Measurements from ENCODE around the gene PACSIN3.

PACSIN3 gene

DNA sequence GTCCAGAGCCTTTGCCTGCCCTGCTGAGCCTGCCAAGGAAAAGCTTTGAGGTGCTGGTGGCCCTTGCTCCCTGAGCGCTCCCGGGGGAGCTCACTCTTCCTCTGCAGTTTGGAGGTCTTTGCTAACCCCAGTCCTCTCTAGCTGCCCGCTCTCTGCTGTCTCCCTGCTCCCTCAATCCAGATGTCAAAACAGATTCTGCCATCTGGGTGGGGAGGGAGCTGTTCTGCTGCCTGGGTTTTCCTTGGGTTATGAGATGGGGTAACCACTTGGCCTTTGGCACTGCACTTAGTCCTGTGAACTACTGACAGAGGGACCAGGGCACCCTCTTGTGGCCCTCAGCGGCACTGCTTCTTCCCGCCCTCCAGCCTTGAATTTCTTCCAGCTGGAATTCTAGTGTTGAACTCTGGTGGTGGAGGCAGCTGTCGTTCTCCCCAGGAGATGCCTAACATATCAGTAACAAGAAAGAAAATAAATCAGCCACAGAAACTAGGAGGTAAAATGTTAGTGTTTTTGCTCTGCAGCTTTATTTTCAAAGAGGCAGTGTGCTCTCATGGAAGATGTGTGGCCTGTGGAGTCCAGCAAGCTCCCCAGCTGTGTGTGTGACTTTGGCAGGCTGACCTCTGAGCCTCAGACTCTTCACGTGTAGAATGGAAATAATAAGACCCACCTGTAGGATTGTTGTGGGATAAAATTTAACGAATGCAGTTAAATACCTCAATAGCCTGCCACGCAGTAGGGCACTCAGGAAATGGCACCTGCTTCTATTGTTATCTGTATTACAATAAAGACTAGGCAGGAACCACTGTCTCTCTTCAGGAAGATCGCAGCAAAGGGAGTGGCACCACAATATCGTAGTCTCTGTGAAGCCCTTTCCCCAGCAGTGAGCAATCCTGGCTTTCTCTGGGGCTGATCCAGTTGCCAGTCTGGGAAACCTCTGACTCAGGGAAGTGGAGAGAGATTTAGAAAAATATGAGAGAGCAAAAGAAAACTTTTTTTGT, 33.0 kb downstream of the PACSIN3 start:
- H3K79me2 ChIP-seq (ENCODE audit: insufficient read depth, low read length) = no peaks in the 10 kb centered on the region
- H4K20me1 ChIP-seq (ENCODE audit: insufficient read depth, low read length) = no peaks in the 10 kb centered on the region
- TF ChIP-seq EZH2 (IDR thresholded peaks at IDR 0.05; ENCODE audit: borderline replicate concordance, low read depth, low read length, severe bottlenecking) = no peak
- TF ChIP-seq, protein P1, sequence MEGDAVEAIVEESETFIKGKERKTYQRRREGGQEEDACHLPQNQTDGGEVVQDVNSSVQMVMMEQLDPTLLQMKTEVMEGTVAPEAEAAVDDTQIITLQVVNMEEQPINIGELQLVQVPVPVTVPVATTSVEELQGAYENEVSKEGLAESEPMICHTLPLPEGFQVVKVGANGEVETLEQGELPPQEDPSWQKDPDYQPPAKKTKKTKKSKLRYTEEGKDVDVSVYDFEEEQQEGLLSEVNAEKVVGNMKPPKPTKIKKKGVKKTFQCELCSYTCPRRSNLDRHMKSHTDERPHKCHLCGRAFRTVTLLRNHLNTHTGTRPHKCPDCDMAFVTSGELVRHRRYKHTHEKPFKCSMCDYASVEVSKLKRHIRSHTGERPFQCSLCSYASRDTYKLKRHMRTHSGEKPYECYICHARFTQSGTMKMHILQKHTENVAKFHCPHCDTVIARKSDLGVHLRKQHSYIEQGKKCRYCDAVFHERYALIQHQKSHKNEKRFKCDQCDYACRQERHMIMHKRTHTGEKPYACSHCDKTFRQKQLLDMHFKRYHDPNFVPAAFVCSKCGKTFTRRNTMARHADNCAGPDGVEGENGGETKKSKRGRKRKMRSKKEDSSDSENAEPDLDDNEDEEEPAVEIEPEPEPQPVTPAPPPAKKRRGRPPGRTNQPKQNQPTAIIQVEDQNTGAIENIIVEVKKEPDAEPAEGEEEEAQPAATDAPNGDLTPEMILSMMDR (IDR thresholded peaks at IDR 0.05; ENCODE audit: borderline replicate concordance, extremely low read depth, low read length, poor library complexity, severe bottlenecking) = peak; percentile 99
- peaks cover 21% of the 10 kb centered on the region for H3K36me3 ChIP-seq (ENCODE audit: insufficient read depth, low read length)
- no peaks in the 10 kb centered on the region for H3K27me3 ChIP-seq (ENCODE audit: insufficient read depth, low read length, poor library complexity)
- H2AFZ ChIP-seq (ENCODE audit: low read depth, low read length) = no peak overlapping the region
- ATAC-seq (ENCODE audit: insufficient read depth, low read depth) = peak; percentile 72
- H3K9me3 ChIP-seq (ENCODE audit: insufficient read depth, low read length, severe bottlenecking) = no peaks in the 10 kb centered on the region
- H3K4me1 ChIP-seq (ENCODE audit: insufficient read depth, low read length) = peaks cover 27% of the 10 kb centered on the region
- no peak overlapping the region for H3K27ac ChIP-seq (ENCODE audit: low read length)
- no peak overlapping the region for H3K4me2 ChIP-seq (ENCODE audit: insufficient read depth, low read length)
- H3K9ac ChIP-seq (ENCODE audit: low read depth, low read length) = no peak overlapping the region
- H3K4me3 ChIP-seq (ENCODE audit: low read depth in 1 of 2, low read length in 2 of 2) = no peak overlapping the region
- DNase-seq = peak; percentile 71

DNA sequence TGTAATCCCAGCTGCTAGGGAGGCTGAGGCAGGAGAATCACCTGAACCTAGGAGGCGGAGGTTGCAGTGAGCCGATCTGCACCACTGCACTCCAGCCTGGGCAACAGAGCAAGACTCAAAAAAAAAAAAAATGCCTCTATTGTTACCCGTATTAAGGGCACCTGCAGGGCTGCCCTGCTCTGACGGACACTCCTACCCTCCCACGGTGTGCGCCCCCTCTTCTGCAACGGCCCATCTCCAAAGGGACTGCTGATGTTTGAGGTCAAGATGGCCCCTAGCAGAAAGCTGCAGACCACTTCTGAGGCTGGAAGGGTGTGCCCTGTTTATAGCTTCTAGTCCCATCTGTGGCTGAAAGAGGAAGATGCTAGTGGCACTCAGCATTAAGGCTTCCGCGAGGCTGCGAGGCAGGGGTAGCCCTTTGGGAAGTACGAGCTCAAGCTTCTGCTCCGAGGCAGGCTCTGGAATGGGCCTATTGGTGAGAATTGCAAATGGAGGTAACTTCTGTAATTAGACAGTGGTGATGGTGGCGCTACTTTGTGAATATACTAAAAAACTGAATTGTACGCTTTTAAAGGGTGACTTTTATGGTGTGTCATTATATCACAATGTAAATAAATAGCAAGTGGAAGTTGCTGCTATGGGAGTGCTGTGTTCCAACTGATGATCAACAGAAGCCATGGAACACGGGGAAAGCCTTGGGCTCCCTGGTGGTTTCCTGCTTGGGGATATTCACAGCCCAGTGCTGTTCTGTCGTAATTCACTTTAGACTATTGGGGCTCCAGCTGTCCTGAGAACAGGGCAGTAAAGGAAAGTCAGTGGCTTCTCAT, 33.9 kb downstream of the PACSIN3 start:
- DNase-seq = no peak
- no peak overlapping the region for H3K9ac ChIP-seq (ENCODE audit: low read depth, low read length)
- TF ChIP-seq, protein P1 (IDR thresholded peaks at IDR 0.05; ENCODE audit: borderline replicate concordance, extremely low read depth, low read length, poor library complexity, severe bottlenecking) = no peak
- TF ChIP-seq EZH2 (IDR thresholded peaks at IDR 0.05; ENCODE audit: borderline replicate concordance, low read depth, low read length, severe bottlenecking) = no peak
- H3K9me3 ChIP-seq (ENCODE audit: insufficient read depth, low read length, severe bottlenecking) = no peaks in the 10 kb centered on the region
- H3K79me2 ChIP-seq (ENCODE audit: insufficient read depth, low read length) = no peaks in the 10 kb centered on the region
- no peak overlapping the region for H3K4me3 ChIP-seq (ENCODE audit: low read depth in 1 of 2, low read length in 2 of 2)
- H3K27me3 ChIP-seq (ENCODE audit: insufficient read depth, low read length, poor library complexity) = no peaks in the 10 kb centered on the region
- no peak overlapping the region for H3K27ac ChIP-seq (ENCODE audit: low read length)
- peaks cover 17% of the 10 kb centered on the region for H3K36me3 ChIP-seq (ENCODE audit: insufficient read depth, low read length)
- H4K20me1 ChIP-seq (ENCODE audit: insufficient read depth, low read length) = no peaks in the 10 kb centered on the region
- no peak overlapping the region for H3K4me2 ChIP-seq (ENCODE audit: insufficient read depth, low read length)
- H2AFZ ChIP-seq (ENCODE audit: low read depth, low read length) = no peak overlapping the region
- H3K4me1 ChIP-seq (ENCODE audit: insufficient read depth, low read length) = peaks cover 27% of the 10 kb centered on the region
- ATAC-seq (ENCODE audit: insufficient read depth, low read depth) = no peak

DNA sequence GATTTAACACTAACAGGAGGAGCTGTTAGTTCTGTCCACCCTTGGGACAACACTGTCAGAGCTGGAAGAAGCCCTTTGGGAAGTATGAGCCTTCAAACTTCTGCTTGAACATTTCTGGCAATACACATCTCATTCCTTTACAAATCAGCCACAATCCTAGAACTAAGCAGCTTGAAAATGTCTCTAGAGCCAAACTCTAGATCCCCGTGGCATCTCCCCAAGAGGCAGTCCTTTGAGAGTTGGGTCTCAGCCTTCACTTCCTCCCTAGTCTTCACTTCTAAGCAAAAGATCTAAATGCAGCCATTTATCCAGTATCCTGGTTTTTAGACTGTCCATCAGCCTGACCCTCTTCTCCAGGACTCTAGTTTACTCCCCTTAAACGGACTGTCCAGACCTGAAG, 36.5 kb downstream of the PACSIN3 start:
- H4K20me1 ChIP-seq (ENCODE audit: insufficient read depth, low read length) = no peaks in the 10 kb centered on the region
- H3K36me3 ChIP-seq (ENCODE audit: insufficient read depth, low read length) = peaks cover 4% of the 10 kb centered on the region; the same call in 1 of the 2 replicates
- H3K4me3 ChIP-seq (ENCODE audit: low read depth in 1 of 2, low read length in 2 of 2) = no peak overlapping the region
- H2AFZ ChIP-seq (ENCODE audit: low read depth, low read length) = no peak overlapping the region
- H3K27ac ChIP-seq (ENCODE audit: low read length) = no peak overlapping the region
- no peak for TF ChIP-seq EZH2 (IDR thresholded peaks at IDR 0.05; ENCODE audit: borderline replicate concordance, low read depth, low read length, severe bottlenecking)
- TF ChIP-seq, protein P1 (IDR thresholded peaks at IDR 0.05; ENCODE audit: borderline replicate concordance, extremely low read depth, low read length, poor library complexity, severe bottlenecking) = no peak
- no peak overlapping the region for H3K9ac ChIP-seq (ENCODE audit: low read depth, low read length)
- H3K9me3 ChIP-seq (ENCODE audit: insufficient read depth, low read length, severe bottlenecking) = no peaks in the 10 kb centered on the region
- H3K27me3 ChIP-seq (ENCODE audit: insufficient read depth, low read length, poor library complexity) = no peaks in the 10 kb centered on the region
- ATAC-seq (ENCODE audit: insufficient read depth, low read depth) (no peak), DNase-seq (no peak)
- H3K4me1 ChIP-seq (ENCODE audit: insufficient read depth, low read length) = peaks cover 6% of the 10 kb centered on the region
- H3K4me2 ChIP-seq (ENCODE audit: insufficient read depth, low read length) = no peak overlapping the region
- H3K79me2 ChIP-seq (ENCODE audit: insufficient read depth, low read length) = no peaks in the 10 kb centered on the region

Data from DND-41 (cell line).